HG03103 (cell line): ENCODE data around the gene TMEM109.

Experiments
- ATAC-seq: cut with Tn5 transposase; IDR thresholded peaks from one replicate; pipeline ENCODE4 v1.9.1; 2021; ENCODE audit warnings: low read depth; ENCODE audit not compliant: unreplicated experiment

The TMEM109 gene

GRCh38 chr11:60939301-60939700 lies 25.3 kb downstream of the TMEM109 start:
- ATAC-seq: no peak

- no peak for ATAC-seq
These were observed 25.9 kb downstream of the TMEM109 start for GRCh38 chr11:60939855-60940254.

- no peak for ATAC-seq
These were observed 27.6 kb downstream of the TMEM109 start for GRCh38 chr11:60941371-60942119.

GRCh38 chr11:60942219-60942618 lies 28.3 kb downstream of the TMEM109 start:
- ATAC-seq: no peak

GRCh38 chr11:60942970-60943565 lies 29.1 kb downstream of the TMEM109 start:
- no peak for ATAC-seq

- ATAC-seq: no peak
These were observed 30.7 kb downstream of the TMEM109 start for GRCh38 chr11:60944490-60945294.

GRCh38 chr11:60945295-60945667 lies 31.3 kb downstream of the TMEM109 start:
- ATAC-seq: no peak

GRCh38 chr11:60946601-60947264 lies 32.8 kb downstream of the TMEM109 start:
- no peak for ATAC-seq

- ATAC-seq: no peak
These were observed 33.7 kb downstream of the TMEM109 start for GRCh38 chr11:60947700-60948099.

- no peak for ATAC-seq
These were observed 34.3 kb downstream of the TMEM109 start for GRCh38 chr11:60948250-60948649.

GRCh38 chr11:60950024-60950423 lies 36.1 kb downstream of the TMEM109 start:
- ATAC-seq: no peak

- no peak for ATAC-seq
These were observed 37.1 kb downstream of the TMEM109 start for GRCh38 chr11:60950933-60951605.

GRCh38 chr11:60951606-60951903 lies 37.6 kb downstream of the TMEM109 start:
- no peak for ATAC-seq

- peak; percentile 74 for ATAC-seq
These were observed 38.2 kb downstream of the TMEM109 start, which contains the start of gene SLC15A3 for GRCh38 chr11:60951904-60952741. TSS of gene SLC15A3 (minus strand) at chr11:60952176. CDS start at chr11:60951551, 625 bp downstream.

- ATAC-seq: no peak
These were observed 38.8 kb downstream of the TMEM109 start for GRCh38 chr11:60952742-60953170.

- ATAC-seq: no peak
These were observed 39.8 kb downstream of the TMEM109 start for GRCh38 chr11:60953781-60954180.

- no peak for ATAC-seq
These were observed 40.5 kb downstream of the TMEM109 start for GRCh38 chr11:60954421-60954820.

GRCh38 chr11:60955571-60955970 lies 41.6 kb downstream of the TMEM109 start:
- no peak for ATAC-seq

- no peak for ATAC-seq
These were observed 43.2 kb downstream of the TMEM109 start for GRCh38 chr11:60957188-60957587.

- no peak for ATAC-seq
These were observed 45.5 kb downstream of the TMEM109 start for GRCh38 chr11:60959431-60959830.
